ENCODE data around the gene LGR4.

Gene LGR4

DNA sequence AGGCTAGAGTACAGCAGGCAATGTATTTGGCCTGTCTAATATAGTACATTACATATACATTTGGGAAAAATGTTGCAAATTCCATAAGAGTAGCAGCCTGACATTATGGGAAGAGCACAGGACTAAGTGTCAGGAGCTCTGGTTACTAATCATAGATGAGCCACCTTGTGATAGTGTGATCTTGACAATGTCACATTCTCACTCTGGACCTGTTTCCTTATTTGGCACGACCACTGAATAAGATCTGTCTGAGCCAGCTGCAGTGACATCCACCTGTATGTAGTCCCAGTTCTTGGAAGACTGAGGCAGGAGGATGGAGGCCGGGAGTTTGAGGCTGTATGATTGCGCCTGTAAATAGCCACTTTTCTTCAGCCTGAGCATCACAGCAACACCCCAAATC, 39.6 kb upstream of the LGR4 start:
- Histone ChIP-seq H3K36me3 (ENCODE audit: control insufficient read depth, low read length) (no peaks in the 10 kb centered on the region), H3K79me2 (ENCODE audit: control insufficient read depth, low read length) (peaks cover 10% of the 10 kb centered on the region), H3K4me3 (ENCODE audit: low read length) (no peak overlapping the region), H3K27me3 (ENCODE audit: control insufficient read depth, low read length) (no peaks in the 10 kb centered on the region), H3K9me2 (replicated peaks; ENCODE audit: control insufficient read depth, low read length) (no peaks in the 10 kb centered on the region), H4K20me1 (ENCODE audit: control insufficient read depth, insufficient read depth, low read depth, low read length) (no peaks in the 10 kb centered on the region), H3K9me3 (ENCODE audit: control insufficient read depth, insufficient read depth, low read length) (no peaks in the 10 kb centered on the region), H3K4me1 (ENCODE audit: control insufficient read depth, low read length) (peaks cover 8% of the 10 kb centered on the region), H3F3A (ENCODE audit: control insufficient read depth, insufficient read depth) (no peaks in the 10 kb centered on the region), H3K27ac (ENCODE audit: low read depth, low read length) (no peak overlapping the region), H3K4me2 (ENCODE audit: low read length) (no peak overlapping the region)
- no peak for TF ChIP-seq EZH2phosphoT487 (IDR thresholded peaks at IDR 0.05; ENCODE audit: borderline replicate concordance, low read length)
- TF ChIP-seq, protein P1, sequence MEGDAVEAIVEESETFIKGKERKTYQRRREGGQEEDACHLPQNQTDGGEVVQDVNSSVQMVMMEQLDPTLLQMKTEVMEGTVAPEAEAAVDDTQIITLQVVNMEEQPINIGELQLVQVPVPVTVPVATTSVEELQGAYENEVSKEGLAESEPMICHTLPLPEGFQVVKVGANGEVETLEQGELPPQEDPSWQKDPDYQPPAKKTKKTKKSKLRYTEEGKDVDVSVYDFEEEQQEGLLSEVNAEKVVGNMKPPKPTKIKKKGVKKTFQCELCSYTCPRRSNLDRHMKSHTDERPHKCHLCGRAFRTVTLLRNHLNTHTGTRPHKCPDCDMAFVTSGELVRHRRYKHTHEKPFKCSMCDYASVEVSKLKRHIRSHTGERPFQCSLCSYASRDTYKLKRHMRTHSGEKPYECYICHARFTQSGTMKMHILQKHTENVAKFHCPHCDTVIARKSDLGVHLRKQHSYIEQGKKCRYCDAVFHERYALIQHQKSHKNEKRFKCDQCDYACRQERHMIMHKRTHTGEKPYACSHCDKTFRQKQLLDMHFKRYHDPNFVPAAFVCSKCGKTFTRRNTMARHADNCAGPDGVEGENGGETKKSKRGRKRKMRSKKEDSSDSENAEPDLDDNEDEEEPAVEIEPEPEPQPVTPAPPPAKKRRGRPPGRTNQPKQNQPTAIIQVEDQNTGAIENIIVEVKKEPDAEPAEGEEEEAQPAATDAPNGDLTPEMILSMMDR (IDR thresholded peaks at IDR 0.05; ENCODE audit: low read depth, low read length, poor library complexity, severe bottlenecking): no peak

DNA sequence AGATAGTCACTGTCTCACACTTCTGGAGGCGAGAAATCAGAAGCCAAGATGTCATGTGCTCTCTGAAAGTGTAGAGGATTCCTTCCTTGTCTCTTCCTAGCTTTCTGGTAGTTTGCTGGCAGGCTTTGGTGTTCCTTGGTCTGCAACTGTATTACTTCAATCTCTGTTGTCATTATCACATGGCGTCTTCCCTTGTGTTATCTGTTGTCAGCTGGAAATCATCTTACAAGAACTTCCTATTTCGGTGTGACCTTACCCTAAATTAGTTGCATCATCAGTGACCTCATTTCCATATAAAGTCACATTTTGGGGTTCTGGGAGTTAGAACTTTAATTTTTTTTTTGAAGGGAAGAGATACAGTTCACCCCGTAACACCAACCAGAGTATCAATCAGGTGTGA, 37.3 kb upstream of the LGR4 start:
- H4K20me1 ChIP-seq (ENCODE audit: control insufficient read depth, insufficient read depth, low read depth, low read length): no peaks in the 10 kb centered on the region
- no peak overlapping the region for H3K4me3 ChIP-seq (ENCODE audit: low read length)
- no peaks in the 10 kb centered on the region for H3F3A ChIP-seq (ENCODE audit: control insufficient read depth, insufficient read depth)
- peaks cover 16% of the 10 kb centered on the region for H3K4me1 ChIP-seq (ENCODE audit: control insufficient read depth, low read length)
- H3K9me2 ChIP-seq (replicated peaks; ENCODE audit: control insufficient read depth, low read length): no peaks in the 10 kb centered on the region
- H3K79me2 ChIP-seq (ENCODE audit: control insufficient read depth, low read length): peaks cover 33% of the 10 kb centered on the region
- TF ChIP-seq EZH2phosphoT487 (IDR thresholded peaks at IDR 0.05; ENCODE audit: borderline replicate concordance, low read length): no peak
- TF ChIP-seq, protein P1 (IDR thresholded peaks at IDR 0.05; ENCODE audit: low read depth, low read length, poor library complexity, severe bottlenecking): no peak
- peaks cover under 1% of the 10 kb centered on the region for H3K36me3 ChIP-seq (ENCODE audit: control insufficient read depth, low read length)
- H3K4me2 ChIP-seq (ENCODE audit: low read length): no peak overlapping the region
- no peaks in the 10 kb centered on the region for H3K27me3 ChIP-seq (ENCODE audit: control insufficient read depth, low read length)
- H3K9me3 ChIP-seq (ENCODE audit: control insufficient read depth, insufficient read depth, low read length): no peaks in the 10 kb centered on the region
- H3K27ac ChIP-seq (ENCODE audit: low read depth, low read length): no peak overlapping the region

DNA sequence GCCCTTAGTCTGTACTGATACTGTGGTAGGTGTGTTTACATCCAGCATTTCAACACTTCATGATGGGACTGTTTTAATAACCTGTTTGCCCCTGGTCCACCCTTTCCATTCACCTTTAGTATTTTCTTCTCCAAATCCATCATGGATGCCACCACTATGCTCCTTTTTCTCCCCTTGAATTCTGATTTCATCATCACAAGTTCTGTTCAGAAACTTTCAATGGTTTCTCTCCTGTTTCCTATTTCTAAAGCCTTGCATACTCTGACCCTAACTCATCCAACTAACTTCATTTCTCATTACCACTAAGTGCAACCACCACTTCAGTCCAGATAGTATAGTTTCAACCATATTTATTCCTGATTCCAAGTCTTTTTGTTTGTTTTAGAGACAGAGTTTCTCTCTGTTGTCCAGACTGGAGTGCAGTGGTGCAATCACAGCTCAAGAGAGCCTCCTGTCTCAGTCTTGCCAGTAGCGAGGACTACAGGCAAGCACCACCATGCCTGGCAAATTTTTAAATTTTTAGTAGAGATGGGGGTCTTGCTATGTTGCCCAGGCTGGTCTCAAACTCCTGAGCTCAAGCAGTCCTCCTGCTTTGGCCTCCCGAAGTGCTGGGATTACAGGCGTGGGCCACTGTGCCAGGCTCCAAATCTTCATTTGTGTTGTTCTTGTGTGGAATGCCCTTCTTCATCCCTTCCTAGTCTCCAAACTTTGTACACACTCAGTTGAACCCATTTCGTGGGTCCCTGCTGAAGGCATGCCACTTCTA, 35.1 kb upstream of the LGR4 start:
- Histone ChIP-seq H3K9me3 (ENCODE audit: control insufficient read depth, insufficient read depth, low read length) (no peaks in the 10 kb centered on the region), H3K9me2 (replicated peaks; ENCODE audit: control insufficient read depth, low read length) (no peaks in the 10 kb centered on the region), H3K4me3 (ENCODE audit: low read length) (peak overlapping the region; percentile 85), H3K36me3 (ENCODE audit: control insufficient read depth, low read length) (peaks cover 12% of the 10 kb centered on the region), H3K27ac (ENCODE audit: low read depth, low read length) (no peak overlapping the region), H4K20me1 (ENCODE audit: control insufficient read depth, insufficient read depth, low read depth, low read length) (no peaks in the 10 kb centered on the region), H3K79me2 (ENCODE audit: control insufficient read depth, low read length) (peaks cover 55% of the 10 kb centered on the region), H3K4me2 (ENCODE audit: low read length) (peak overlapping the region; percentile 59), H3K27me3 (ENCODE audit: control insufficient read depth, low read length) (no peaks in the 10 kb centered on the region), H3F3A (ENCODE audit: control insufficient read depth, insufficient read depth) (no peaks in the 10 kb centered on the region), H3K4me1 (ENCODE audit: control insufficient read depth, low read length) (peaks cover 23% of the 10 kb centered on the region)
- TF ChIP-seq, protein P1 (IDR thresholded peaks at IDR 0.05; ENCODE audit: low read depth, low read length, poor library complexity, severe bottlenecking): no peak
- TF ChIP-seq EZH2phosphoT487 (IDR thresholded peaks at IDR 0.05; ENCODE audit: borderline replicate concordance, low read length): no peak

Measured in DOHH2 (cell line).